Measurements from ENCODE around the gene FOXA1.

The FOXA1 gene

DNA sequence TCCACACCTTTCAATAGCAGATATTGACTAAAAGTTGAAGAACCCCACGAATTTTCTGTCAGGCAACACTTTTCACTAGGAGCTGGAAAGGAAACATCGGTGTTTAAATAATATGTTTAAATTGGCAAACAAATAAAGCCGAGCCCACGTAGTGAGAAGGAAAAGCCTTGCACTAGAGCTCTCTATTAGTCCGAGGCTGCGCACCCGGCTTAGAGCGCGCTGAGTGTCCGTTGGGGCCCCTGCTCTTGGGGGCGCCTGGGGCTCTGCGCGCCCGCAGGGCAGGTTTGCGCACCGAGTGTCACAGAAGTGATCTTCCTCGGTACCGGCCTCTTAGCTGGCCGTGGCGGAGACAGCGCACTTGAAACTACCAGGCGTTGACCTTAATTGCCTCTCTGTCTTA, 6.8 kb upstream of the FOXA1 start:
- DNase-seq, result no peak

DNA sequence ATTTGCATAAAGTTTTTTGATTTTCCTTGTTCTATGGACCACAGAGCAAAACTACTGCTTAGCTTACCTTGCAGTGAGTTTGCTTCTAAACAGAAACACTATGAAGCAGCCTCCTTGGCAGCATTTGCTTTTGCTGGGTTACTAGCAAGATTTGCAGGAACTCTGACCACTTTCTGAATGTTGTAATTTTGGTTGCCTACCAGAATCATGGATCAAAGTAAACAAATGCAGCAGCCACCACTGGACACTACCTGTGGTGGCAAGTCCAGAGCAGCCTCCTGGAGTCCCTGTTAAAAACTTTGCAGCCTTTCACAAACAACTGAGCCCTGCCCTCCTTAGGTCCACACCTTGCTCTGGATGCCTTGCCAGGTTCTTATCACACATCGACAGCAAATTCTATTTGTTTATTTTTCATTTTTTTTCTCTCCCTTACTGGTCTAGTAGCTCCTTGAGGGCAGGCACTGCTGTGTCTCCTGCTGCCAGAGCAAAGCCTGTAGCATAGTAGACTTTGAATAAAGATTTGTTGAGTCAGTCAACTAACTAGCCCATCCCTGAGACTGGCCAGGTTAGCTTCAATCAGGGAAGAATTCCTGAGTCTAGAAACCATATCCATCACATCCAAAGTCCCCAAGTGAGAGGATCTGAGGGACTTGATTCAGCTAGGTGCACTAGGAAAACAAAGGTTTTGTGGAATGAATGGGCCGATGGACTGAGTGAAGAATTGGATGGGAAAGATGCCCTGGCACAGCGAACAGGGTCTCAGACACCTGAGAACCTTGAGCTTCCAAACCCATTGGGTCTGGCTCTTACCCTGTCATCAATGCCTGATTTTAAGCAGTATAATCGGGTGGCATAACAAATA, 6.1 kb upstream of the FOXA1 start:
- no peak for DNase-seq

GRCh38 chr14:37599507-37600368, 4.7 kb upstream of the FOXA1 start:
- no peak for DNase-seq

- no peak for DNase-seq
Observed at GRCh38 chr14:37598747-37599506, 3.9 kb upstream of the FOXA1 start.

GRCh38 chr14:37597914-37598746, 3.1 kb upstream of the FOXA1 start:
- DNase-seq, result no peak

- DNase-seq, result no peak
Observed at GRCh38 chr14:37597538-37597913, 2.5 kb upstream of the FOXA1 start.

DNA sequence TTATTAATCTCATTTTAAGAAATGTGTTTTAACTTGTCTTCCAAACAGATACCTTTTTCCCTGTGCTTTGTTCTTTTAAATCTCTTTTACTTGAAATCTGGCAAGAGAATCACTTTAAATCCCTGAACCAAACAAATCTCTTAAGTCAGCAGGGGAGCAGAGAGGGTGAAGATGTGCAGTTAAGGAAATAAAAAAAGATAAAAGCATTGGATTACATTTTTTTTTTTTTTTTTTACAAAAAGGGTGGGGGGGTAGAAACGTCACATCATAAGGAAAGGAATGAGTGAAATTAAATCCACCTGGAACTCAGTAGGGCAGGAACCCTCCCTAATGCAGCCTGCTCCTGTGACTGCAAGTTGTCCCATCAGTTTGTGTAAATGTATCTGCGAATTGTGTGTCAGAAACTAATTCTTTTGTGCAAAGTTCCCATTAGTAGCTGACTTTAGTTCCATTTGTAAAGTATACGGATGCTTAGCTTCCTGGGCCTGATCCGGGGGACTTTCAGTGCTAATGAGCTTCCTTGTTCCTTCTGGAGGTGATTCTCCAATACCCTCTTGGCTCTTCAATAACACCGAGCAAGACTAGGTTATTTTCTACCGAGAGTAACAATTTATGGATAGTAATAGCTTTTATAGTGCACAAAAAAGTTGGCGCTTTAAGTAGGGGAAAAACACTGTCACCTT, 1.9 kb upstream of the FOXA1 start:
- DNase-seq, result no peak

GRCh38 chr14:37595809-37596621, 966 bp upstream of the FOXA1 start:
- DNase-seq, result peak; percentile 94

- DNase-seq, result peak; percentile 63
Observed at GRCh38 chr14:37594238-37594970, 645 bp downstream of the FOXA1 start.

DNA sequence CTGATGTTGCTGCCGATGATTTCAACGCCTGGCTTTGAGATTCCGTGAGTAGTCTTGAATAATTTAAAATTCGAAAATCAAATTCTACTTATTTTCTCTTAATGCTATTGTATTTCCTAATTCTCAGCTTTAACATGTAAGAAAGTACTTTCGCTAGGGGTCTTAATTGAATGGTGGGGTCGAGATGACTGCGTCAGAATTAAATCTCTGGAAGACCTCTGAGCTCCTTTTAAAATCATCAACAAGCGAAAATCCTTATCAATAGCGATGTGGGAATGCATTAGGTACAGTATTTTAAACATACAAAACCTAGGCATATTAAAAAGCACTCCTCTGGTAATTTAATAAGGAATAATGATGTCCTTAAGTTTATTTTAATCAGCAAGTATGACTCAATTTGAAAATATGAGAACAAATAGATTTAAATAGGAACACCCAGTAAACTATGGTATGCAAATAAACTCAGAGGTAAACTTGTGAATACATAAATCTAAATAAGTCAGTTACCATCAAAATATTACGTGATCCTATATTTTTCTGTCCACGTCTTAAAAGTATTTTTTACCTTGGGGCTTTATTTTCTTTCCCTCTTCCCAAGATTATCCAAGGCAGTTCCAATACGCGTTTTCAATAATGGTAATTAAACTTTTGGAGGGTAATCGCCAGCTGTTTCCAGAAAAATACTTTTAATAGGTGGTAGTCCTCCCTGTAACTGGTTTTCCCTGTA, 1.4 kb downstream of the FOXA1 start:
- no peak for DNase-seq

DNA sequence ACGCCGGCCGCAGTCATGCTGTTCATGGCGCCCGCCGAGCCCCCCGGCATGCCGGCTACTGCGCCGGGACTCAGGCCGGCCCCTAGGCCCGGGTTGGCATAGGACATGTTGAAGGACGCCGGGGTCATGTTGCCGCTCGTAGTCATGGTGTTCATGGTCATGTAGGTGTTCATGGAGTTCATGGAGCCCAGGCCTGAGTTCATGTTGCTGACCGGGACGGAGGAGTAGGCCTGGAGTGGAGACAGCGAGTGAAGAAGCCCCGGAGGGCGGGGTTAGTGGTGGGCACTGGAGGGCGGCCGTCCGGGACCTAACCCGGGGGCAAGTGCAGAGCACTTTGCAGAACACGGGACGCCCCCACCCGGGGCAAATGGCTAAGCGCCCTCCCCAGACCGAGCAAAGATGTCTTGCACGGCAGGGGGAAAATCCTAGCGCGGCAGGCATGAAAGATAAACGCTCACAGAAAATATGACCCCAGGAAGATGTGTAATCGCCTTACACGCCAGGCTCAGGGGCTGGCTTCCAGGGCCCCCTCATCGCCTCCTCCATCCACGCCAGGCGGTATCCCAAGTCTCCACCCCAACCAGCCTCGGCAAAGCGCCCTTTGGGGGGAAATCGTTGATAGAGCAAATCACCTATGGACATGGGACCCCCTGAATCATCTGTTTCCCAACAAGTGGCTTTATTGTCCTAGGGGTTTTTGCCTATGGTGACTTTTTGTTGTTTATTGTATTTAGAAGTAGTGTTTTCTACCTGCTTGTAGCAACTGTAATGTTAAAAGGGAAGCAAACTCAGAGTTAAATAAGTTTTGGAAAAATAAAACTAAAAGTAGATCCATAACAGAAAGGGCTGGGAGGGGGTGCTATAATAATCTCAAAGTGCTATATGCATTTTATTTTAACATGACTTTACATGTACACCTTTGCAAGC, 2.3 kb downstream of the FOXA1 start:
- no peak for DNase-seq

DNA sequence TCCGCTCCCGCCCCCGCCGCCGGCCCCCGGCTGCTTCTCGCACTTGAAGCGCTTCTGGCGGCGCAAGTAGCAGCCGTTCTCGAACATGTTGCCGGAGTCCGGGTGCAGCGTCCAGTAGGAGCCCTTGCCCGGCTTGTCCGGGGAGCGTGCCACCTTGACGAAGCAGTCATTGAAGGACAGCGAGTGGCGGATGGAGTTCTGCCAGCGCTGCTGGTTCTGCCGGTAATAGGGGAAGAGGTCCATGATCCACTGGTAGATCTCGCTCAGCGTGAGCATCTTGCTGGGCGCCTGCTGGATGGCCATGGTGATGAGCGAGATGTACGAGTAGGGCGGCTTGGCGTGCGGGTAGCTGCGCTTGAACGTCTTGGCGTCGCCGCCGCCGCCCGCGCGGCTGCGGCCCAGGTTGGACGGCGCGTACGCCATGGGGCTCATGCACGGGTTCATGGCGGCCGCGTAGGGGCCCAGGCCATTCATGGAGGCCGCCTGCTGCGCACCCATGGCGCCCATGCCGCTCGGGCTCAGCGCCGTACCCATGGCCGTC, 3.0 kb downstream of the FOXA1 start:
- no peak for DNase-seq

DNA sequence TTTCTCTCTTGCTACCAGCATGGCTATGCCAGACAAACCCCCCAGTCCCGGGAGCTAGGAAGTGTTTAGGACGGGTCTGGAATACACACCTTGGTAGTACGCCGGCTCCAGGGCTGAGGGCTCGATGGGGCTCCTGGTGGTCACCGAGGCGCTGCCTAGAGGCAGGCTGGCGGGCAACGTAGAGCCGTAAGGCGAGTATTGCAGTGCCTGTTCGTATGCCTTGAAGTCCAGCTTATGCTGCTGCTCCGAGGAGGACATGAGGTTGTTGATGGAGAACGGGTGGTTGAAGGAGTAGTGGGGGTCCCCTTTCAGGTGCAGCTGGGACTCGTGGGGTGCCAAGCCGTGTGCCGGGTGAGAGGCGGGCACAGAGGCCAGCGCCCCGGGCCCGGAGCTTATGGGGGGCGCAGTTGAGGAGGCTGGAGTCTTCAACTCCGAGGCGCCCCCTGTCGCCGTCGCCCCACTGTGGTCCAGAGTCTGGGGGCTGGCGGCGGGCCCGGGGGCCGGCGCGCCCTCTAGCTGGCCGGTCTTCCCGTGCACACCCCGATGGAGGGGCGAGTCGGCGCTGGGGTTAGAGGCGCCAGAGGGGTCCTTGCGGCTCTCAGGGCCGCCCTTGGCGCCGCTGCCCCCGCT, 3.6 kb downstream of the FOXA1 start:
- peak; percentile 46 for DNase-seq

DNA sequence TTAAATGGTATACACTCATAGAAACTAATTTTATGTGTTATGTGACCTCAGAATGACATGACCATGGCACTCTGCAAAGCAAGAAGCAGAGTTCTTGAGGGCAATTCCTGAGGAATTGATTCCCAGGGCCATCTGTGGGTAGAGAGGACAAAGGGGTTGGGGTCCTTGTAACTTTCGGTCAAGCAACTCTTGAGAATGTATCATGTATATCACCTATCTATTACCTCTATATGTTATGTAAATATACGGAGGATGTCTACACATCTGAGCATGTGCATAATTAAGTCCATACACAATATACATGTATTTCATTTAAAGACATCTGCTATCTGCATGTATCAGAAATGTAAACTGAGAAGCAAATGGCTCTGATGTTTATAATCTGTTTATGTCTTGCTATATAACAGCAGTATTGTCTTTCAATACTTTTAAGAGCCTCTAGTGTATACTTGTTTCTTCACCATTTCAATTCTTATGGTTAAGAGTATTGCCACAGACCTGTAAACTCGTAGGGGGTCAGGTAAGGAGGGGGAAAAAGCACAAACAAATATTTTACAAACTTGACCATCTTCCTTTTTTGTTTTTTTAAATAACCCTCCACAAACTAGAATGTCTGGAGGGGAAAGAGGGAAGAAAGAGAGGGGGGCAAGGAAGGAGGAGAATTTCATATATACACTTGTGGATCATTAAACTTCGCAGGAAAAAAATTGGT, 4.5 kb downstream of the FOXA1 start:
- DNase-seq, result no peak

- no peak for DNase-seq
Observed at GRCh38 chr14:37589715-37590427, 5.2 kb downstream of the FOXA1 start.
